ENCODE data around the gene ARMS2.

DNA sequence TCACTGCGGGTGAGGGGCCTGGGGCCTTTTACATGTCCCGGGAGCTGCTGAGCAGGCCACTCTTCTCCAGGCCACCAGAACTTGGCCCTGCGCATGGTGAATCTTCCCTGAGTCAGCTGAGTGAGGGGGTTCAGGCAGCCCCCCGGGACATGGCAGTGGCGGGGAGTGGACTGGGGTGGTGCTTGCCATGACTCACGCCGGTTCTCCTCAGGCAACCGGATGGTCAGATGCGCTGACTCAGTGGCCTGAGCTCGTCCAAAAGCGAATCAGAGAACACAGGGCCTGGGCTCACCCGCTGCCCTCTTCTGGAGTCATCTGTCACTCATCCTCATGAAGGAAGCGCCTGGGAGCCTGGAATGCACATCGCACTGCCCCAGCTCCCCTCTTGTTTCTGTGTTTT lies 40.4 kb downstream of the ARMS2 start:
- TF ChIP-seq, protein P1, sequence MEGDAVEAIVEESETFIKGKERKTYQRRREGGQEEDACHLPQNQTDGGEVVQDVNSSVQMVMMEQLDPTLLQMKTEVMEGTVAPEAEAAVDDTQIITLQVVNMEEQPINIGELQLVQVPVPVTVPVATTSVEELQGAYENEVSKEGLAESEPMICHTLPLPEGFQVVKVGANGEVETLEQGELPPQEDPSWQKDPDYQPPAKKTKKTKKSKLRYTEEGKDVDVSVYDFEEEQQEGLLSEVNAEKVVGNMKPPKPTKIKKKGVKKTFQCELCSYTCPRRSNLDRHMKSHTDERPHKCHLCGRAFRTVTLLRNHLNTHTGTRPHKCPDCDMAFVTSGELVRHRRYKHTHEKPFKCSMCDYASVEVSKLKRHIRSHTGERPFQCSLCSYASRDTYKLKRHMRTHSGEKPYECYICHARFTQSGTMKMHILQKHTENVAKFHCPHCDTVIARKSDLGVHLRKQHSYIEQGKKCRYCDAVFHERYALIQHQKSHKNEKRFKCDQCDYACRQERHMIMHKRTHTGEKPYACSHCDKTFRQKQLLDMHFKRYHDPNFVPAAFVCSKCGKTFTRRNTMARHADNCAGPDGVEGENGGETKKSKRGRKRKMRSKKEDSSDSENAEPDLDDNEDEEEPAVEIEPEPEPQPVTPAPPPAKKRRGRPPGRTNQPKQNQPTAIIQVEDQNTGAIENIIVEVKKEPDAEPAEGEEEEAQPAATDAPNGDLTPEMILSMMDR (IDR thresholded peaks at IDR 0.05) = no peak
- TF ChIP-seq POLR2A (IDR thresholded peaks at IDR 0.05) = no peak

Data from ovary (tissue), 3 donors.